ENCODE data around the gene SPDYE6. TPM values are rescaled to one million over a fixed set of nuclear protein-coding genes. Genes with fewer than 3 reads are reported as not detected.
A peak's percentile ranks its signal among the peaks of the same experiment; 100 is the strongest.
"Not testable (repeated sequence)": the region's sequence is repeated elsewhere in the genome, so short reads cannot be mapped to it uniquely, and the experiment has no call there.

Gene SPDYE6
- polyA plus RNA-seq (2013, experiment 1 of 2): not detected
- not detected for polyA plus RNA-seq (2013, experiment 2 of 2)

GRCh38 chr7:102356344-102356743 lies at the start of gene SPDYE6:
SPDYE6 (minus strand) TSS chr7:102356444; CDS start chr7:102356023, 421 bp downstream.
- H3K9ac ChIP-seq (ENCODE audit: low read length); H3K79me2 ChIP-seq (ENCODE audit: control insufficient read depth, insufficient read depth, low read length); H3K4ac ChIP-seq (ENCODE audit: low read depth, low read length); H3K36me3 ChIP-seq (ENCODE audit: control insufficient read depth, insufficient read depth, low read length); H2BK120ac ChIP-seq (ENCODE audit: low read depth, low read length); H3K79me1 ChIP-seq (ENCODE audit: low read length); H3K4me2 ChIP-seq (ENCODE audit: low read length); H3K56ac ChIP-seq (ENCODE audit: low read length); DNase-seq; H3K23ac ChIP-seq (ENCODE audit: low read length); H3K27ac ChIP-seq (ENCODE audit: low read depth, low read length); H2AK5ac ChIP-seq (ENCODE audit: low read length); H3K27me3 ChIP-seq (ENCODE audit: insufficient read depth, low read length, poor library complexity); H3K18ac ChIP-seq (ENCODE audit: low read length); H4K5ac ChIP-seq (ENCODE audit: low read length); H4K8ac ChIP-seq (ENCODE audit: low read depth, low read length); H3K4me3 ChIP-seq (ENCODE audit: low read length); H3K4me1 ChIP-seq (ENCODE audit: control insufficient read depth, low read depth, low read length); H2BK15ac ChIP-seq (replicated peaks; ENCODE audit: low read depth); H2BK5ac ChIP-seq (ENCODE audit: low read length): not testable (repeated sequence)
- WGBS (ENCODE audit: extremely low coverage, insufficient coverage, low lambda C conversion rate): no CpG with 5 or more reads among the region's 6 CpGs

- H3K4me3 ChIP-seq (ENCODE audit: low read length); DNase-seq; H3K79me2 ChIP-seq (ENCODE audit: control insufficient read depth, insufficient read depth, low read length); H4K5ac ChIP-seq (ENCODE audit: low read length); H3K27me3 ChIP-seq (ENCODE audit: insufficient read depth, low read length, poor library complexity); H4K8ac ChIP-seq (ENCODE audit: low read depth, low read length); H3K36me3 ChIP-seq (ENCODE audit: control insufficient read depth, insufficient read depth, low read length); H3K18ac ChIP-seq (ENCODE audit: low read length); H2BK15ac ChIP-seq (replicated peaks; ENCODE audit: low read depth); H3K4ac ChIP-seq (ENCODE audit: low read depth, low read length); H3K23ac ChIP-seq (ENCODE audit: low read length); H2BK5ac ChIP-seq (ENCODE audit: low read length); H3K4me2 ChIP-seq (ENCODE audit: low read length); H3K56ac ChIP-seq (ENCODE audit: low read length); H3K9ac ChIP-seq (ENCODE audit: low read length); H2AK5ac ChIP-seq (ENCODE audit: low read length); H3K27ac ChIP-seq (ENCODE audit: low read depth, low read length); H2BK120ac ChIP-seq (ENCODE audit: low read depth, low read length); H3K4me1 ChIP-seq (ENCODE audit: control insufficient read depth, low read depth, low read length); H3K79me1 ChIP-seq (ENCODE audit: low read length): not testable (repeated sequence)
- WGBS (ENCODE audit: extremely low coverage, insufficient coverage, low lambda C conversion rate): no CpG with 5 or more reads among the region's 5 CpGs
These were observed 48.6 kb upstream of the SPDYE6 start for GRCh38 chr7:102404862-102405188.

GRCh38 chr7:102404005-102404861 lies 48.0 kb upstream of the SPDYE6 start:
- Histone ChIP-seq H3K79me2 (ENCODE audit: control insufficient read depth, insufficient read depth, low read length) (no peaks in the 10 kb centered on the region), H3K9ac (ENCODE audit: low read length) (no peak overlapping the region), H2AK5ac (ENCODE audit: low read length) (no peak overlapping the region), H3K27ac (ENCODE audit: low read depth, low read length) (no peak overlapping the region), H3K56ac (ENCODE audit: low read length) (no peak overlapping the region), H3K4me1 (ENCODE audit: control insufficient read depth, low read depth, low read length) (no peaks in the 10 kb centered on the region), H3K36me3 (ENCODE audit: control insufficient read depth, insufficient read depth, low read length) (peaks cover 9% of the 10 kb centered on the region), H2BK5ac (ENCODE audit: low read length) (no peak overlapping the region), H4K5ac (ENCODE audit: low read length) (no peak overlapping the region), H3K23ac (ENCODE audit: low read length) (no peak overlapping the region), H3K79me1 (ENCODE audit: low read length) (no peaks in the 10 kb centered on the region), H2BK15ac (replicated peaks; ENCODE audit: low read depth) (no peak overlapping the region), H3K4me3 (ENCODE audit: low read length) (no peak overlapping the region), H3K18ac (ENCODE audit: low read length) (no peak overlapping the region), H3K4ac (ENCODE audit: low read depth, low read length) (no peak overlapping the region), H3K27me3 (ENCODE audit: insufficient read depth, low read length, poor library complexity) (no peaks in the 10 kb centered on the region), H3K4me2 (ENCODE audit: low read length) (no peak overlapping the region), H2BK120ac (ENCODE audit: low read depth, low read length) (no peak overlapping the region), H4K8ac (ENCODE audit: low read depth, low read length) (no peak overlapping the region)
- DNase-seq: peak; percentile 86
- no CpG with 5 or more reads among the region's 15 CpGs for WGBS (ENCODE audit: extremely low coverage, insufficient coverage, low lambda C conversion rate)

- H3K27ac ChIP-seq (ENCODE audit: low read depth, low read length): no peak overlapping the region
- no peak overlapping the region for H3K18ac ChIP-seq (ENCODE audit: low read length)
- H4K5ac ChIP-seq (ENCODE audit: low read length): no peak overlapping the region
- no peak overlapping the region for H3K4me2 ChIP-seq (ENCODE audit: low read length)
- no peaks in the 10 kb centered on the region for H3K79me1 ChIP-seq (ENCODE audit: low read length)
- no peak overlapping the region for H3K56ac ChIP-seq (ENCODE audit: low read length)
- H3K27me3 ChIP-seq (ENCODE audit: insufficient read depth, low read length, poor library complexity): no peaks in the 10 kb centered on the region
- H4K8ac ChIP-seq (ENCODE audit: low read depth, low read length): no peak overlapping the region
- no peak overlapping the region for H2BK15ac ChIP-seq (replicated peaks; ENCODE audit: low read depth)
- H3K36me3 ChIP-seq (ENCODE audit: control insufficient read depth, insufficient read depth, low read length): peaks cover 10% of the 10 kb centered on the region
- H3K4me1 ChIP-seq (ENCODE audit: control insufficient read depth, low read depth, low read length): no peaks in the 10 kb centered on the region
- no peak overlapping the region for H3K4me3 ChIP-seq (ENCODE audit: low read length)
- H2AK5ac ChIP-seq (ENCODE audit: low read length): no peak overlapping the region
- no peak for DNase-seq
- H2BK120ac ChIP-seq (ENCODE audit: low read depth, low read length): no peak overlapping the region
- no peak overlapping the region for H3K4ac ChIP-seq (ENCODE audit: low read depth, low read length)
- H3K9ac ChIP-seq (ENCODE audit: low read length): no peak overlapping the region
- H3K79me2 ChIP-seq (ENCODE audit: control insufficient read depth, insufficient read depth, low read length): no peaks in the 10 kb centered on the region
- H2BK5ac ChIP-seq (ENCODE audit: low read length): no peak overlapping the region
- WGBS (ENCODE audit: extremely low coverage, insufficient coverage, low lambda C conversion rate): no CpG with 5 or more reads among the region's 3 CpGs
- no peak overlapping the region for H3K23ac ChIP-seq (ENCODE audit: low read length)
These were observed 47.3 kb upstream of the SPDYE6 start for GRCh38 chr7:102403563-102403962.

- no peak overlapping the region for H3K4ac ChIP-seq (ENCODE audit: low read depth, low read length)
- H3K23ac ChIP-seq (ENCODE audit: low read length): no peak overlapping the region
- H4K5ac ChIP-seq (ENCODE audit: low read length): no peak overlapping the region
- H2BK120ac ChIP-seq (ENCODE audit: low read depth, low read length): no peak overlapping the region
- peaks cover 4% of the 10 kb centered on the region for H3K79me2 ChIP-seq (ENCODE audit: control insufficient read depth, insufficient read depth, low read length)
- H3K27ac ChIP-seq (ENCODE audit: low read depth, low read length): no peak overlapping the region
- H4K8ac ChIP-seq (ENCODE audit: low read depth, low read length): no peak overlapping the region
- H2BK15ac ChIP-seq (replicated peaks; ENCODE audit: low read depth): no peak overlapping the region
- no peak overlapping the region for H3K4me2 ChIP-seq (ENCODE audit: low read length)
- H3K56ac ChIP-seq (ENCODE audit: low read length): no peak overlapping the region
- H3K9ac ChIP-seq (ENCODE audit: low read length): no peak overlapping the region
- no peaks in the 10 kb centered on the region for H3K27me3 ChIP-seq (ENCODE audit: insufficient read depth, low read length, poor library complexity)
- WGBS (ENCODE audit: extremely low coverage, insufficient coverage, low lambda C conversion rate): no CpG with 5 or more reads among the region's 5 CpGs
- H2BK5ac ChIP-seq (ENCODE audit: low read length): no peak overlapping the region
- no peak overlapping the region for H3K4me3 ChIP-seq (ENCODE audit: low read length)
- peaks cover 1% of the 10 kb centered on the region for H3K79me1 ChIP-seq (ENCODE audit: low read length)
- H3K4me1 ChIP-seq (ENCODE audit: control insufficient read depth, low read depth, low read length): no peaks in the 10 kb centered on the region
- peaks cover 4% of the 10 kb centered on the region for H3K36me3 ChIP-seq (ENCODE audit: control insufficient read depth, insufficient read depth, low read length)
- DNase-seq: no peak
- no peak overlapping the region for H3K18ac ChIP-seq (ENCODE audit: low read length)
- H2AK5ac ChIP-seq (ENCODE audit: low read length): no peak overlapping the region
These were observed 44.1 kb upstream of the SPDYE6 start for GRCh38 chr7:102400360-102400759.

GRCh38 chr7:102398543-102398942 lies 42.3 kb upstream of the SPDYE6 start:
- WGBS (ENCODE audit: extremely low coverage, insufficient coverage, low lambda C conversion rate): no CpG with 5 or more reads among the region's 8 CpGs
- no peak overlapping the region for H3K4ac ChIP-seq (ENCODE audit: low read depth, low read length)

More at GRCh38 chr7:102398543-102398942, 42.3 kb upstream of the SPDYE6 start:
- H4K8ac ChIP-seq (ENCODE audit: low read depth, low read length): no peak overlapping the region
- H2BK5ac ChIP-seq (ENCODE audit: low read length): no peak overlapping the region
- no peak overlapping the region for H3K9ac ChIP-seq (ENCODE audit: low read length)
- H3K23ac ChIP-seq (ENCODE audit: low read length): no peak overlapping the region
- H3K27me3 ChIP-seq (ENCODE audit: insufficient read depth, low read length, poor library complexity): no peaks in the 10 kb centered on the region
- no peaks in the 10 kb centered on the region for H3K4me1 ChIP-seq (ENCODE audit: control insufficient read depth, low read depth, low read length)
- no peak for DNase-seq
- H3K79me1 ChIP-seq (ENCODE audit: low read length): peaks cover 1% of the 10 kb centered on the region
- no peak overlapping the region for H2BK15ac ChIP-seq (replicated peaks; ENCODE audit: low read depth)
- H3K56ac ChIP-seq (ENCODE audit: low read length): no peak overlapping the region
- no peak overlapping the region for H3K4me3 ChIP-seq (ENCODE audit: low read length)
- H3K4me2 ChIP-seq (ENCODE audit: low read length): no peak overlapping the region
- H3K36me3 ChIP-seq (ENCODE audit: control insufficient read depth, insufficient read depth, low read length): peaks cover 4% of the 10 kb centered on the region
- no peak overlapping the region for H2BK120ac ChIP-seq (ENCODE audit: low read depth, low read length)
- no peak overlapping the region for H3K27ac ChIP-seq (ENCODE audit: low read depth, low read length)
- no peak overlapping the region for H3K18ac ChIP-seq (ENCODE audit: low read length)
- peaks cover 4% of the 10 kb centered on the region for H3K79me2 ChIP-seq (ENCODE audit: control insufficient read depth, insufficient read depth, low read length)
- no peak overlapping the region for H4K5ac ChIP-seq (ENCODE audit: low read length)
- H2AK5ac ChIP-seq (ENCODE audit: low read length): no peak overlapping the region
